Stimulated activated CD4-positive, alpha-beta T cell treated with anti-CD3 and anti-CD28 coated beads, TNF-alpha, amount 100 ng/mL, for 4 hours (primary cell): Measurements from ENCODE around the gene DET1.
"Not testable (repeated sequence)": the region's sequence is repeated elsewhere in the genome, so short reads cannot be mapped to it uniquely, and the experiment has no call there.

ENCODE experiments used
- DNase-seq, 3 experiments: peaks; one replicate each; pipeline ENCODE4 v3.0.0-alpha.2; 2020; ENCODE audit warnings: low read depth in 3 of 3

Gene DET1

DNA sequence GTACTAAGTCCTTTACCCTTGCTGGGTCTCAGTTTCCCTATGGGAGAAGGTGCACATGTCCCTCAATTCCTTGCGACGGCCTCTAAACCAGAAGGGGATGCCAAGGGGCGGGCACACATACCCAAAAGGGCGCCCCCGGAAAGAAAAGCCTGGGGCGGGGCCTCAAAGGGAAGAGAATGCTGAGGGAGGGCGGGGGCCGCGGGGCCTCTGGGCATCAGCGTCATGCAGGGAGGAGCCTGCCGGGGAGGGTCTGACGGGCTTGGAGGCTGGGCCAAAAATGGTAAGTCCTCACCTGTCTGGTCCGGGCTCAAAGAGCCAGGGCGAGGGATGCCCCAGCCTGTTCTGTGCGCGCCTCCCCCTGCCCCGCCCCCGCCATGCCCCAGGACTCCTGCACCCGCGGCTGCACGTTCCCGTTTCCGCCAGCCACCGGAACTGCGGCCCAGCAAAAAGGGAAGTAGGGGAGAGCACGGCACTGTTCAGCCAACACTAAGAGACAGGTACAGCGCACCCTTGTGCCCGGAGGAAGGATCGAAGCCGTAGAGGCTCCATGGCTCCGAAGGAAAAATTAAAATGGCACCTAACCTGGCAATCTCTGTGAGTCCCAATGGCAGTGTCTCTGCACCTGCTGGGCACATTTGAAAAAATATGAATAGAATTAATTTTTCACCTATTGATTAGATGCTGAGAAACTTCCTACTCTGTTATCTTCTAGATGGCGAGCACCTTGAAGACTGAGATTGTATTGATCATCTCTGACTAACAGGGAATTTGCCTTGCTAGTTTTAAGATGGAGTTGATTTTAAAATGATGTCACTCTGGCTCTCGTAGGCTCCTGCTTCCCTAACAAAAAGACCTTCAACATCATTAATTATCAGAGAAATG is at the start of gene DET1:
Gene DET1 (minus strand): TSS at position 434 of the 882 bp plus-strand sequence. CDS start 14,976 bp downstream, outside the sequence.
- DNase-seq = peak; percentile 86 to 91 (median 89)

DNA sequence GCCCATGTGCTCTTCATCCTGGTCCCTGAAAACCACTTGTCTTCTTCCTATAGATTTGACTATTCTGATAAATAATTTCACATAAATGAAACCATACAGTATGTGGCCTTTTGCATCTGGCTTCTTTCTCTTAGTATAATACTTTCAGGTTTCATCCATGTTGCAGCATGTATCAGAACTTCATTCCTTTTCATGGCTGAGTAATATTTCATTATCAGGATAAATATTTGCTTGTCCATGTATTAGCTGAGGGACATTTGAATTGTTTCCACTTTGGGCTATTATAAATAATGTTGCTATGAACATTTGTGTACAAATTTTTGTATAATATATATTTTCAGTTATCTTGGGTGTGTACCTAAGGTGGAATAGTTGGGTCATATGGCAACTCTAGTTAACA is 44.9 kb upstream of the DET1 start:
- no peak for DNase-seq

DNA sequence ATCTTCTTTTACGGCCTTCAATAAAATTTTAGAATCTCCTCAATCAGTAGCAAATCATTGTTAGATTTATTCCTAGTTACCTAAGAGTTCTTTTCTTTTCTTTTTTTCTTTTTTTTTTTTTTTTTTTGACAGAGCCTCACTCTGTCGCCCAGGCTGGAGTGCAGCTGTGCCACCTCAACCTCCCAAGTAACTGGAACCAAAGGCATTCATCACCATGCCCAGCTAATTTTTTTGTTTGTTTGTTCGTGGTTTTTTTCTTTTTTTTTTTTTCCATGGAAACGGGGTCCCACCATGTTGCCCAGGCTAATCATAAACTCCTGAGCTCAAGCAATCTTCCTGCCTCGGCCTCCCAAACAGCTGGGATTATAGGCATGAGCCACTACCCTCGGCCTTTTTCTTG is 44.3 kb upstream of the DET1 start:
- no peak for DNase-seq

DNA sequence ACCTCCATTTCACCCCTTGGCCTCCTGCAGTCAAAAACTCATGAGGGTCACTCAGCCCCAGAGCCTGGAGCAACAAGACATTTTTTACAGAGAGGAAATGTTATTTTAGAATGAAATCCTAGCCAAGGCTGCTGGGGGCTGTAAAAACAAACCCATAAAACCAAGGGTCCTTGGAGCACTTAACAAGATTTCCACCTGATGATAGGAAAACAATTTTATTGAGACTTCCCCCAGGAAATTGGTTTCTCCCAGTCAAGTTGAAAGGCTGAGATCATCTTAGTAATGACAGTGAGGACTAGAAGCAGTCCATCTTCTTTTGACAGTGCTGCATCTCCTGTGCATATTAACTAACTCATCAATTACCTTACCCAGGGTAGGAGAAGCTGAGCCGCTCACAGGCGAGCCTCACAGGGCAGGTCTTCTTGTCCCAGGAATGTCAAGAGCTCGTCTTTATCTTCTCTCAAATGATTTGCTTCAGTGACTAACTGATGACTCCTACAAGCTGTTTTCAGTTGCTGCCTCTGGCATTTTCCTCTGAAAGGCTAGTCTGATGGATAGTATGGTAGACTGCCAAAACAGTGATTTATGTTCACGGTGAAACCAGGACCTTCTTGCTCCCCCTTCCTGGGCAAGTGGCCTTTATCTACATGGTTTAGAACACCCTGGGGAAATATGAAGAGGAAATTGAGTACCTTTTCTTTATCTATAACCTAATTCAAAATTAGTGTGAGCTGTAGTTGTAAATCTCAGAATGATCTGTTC is 40.1 kb upstream of the DET1 start:
- DNase-seq = no peak

DNA sequence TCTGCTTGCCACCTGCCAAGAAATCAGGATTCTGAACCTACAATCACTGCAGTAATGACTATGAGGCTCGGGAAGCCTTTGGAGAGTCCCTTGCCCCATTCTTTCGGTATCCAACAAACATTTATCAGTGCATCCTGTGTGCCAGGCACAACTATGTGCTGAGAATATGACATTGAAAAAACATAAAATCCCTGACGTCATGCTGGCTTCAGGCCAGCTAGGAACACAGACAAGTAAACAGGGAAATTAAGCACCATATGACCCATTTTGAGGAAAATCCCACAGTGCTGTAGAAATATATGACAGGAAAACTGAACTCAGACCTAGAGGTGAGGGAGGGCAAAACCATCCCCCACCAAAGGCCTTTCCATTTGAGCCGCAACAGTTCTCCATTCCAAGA is 34.1 kb upstream of the DET1 start:
- no peak for DNase-seq

DNA sequence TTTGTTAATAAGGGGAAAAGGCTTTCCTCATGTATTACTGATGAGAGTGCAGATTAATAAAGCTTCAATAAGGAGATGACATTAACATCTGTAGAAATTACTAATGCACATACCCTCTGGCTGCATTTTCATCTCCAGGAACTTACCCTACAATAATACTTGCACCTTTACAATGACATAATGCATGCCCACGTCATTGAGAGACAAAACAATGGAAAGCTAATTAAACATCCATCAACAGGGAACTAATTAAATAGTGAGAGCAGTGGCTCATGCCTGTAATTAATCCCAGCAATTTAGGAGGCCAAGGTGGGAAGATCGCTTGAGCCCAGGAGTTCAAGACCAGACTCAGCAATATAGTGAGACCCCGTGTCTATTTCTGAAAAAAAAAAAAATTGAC is 32.8 kb upstream of the DET1 start:
- no peak for DNase-seq

DNA sequence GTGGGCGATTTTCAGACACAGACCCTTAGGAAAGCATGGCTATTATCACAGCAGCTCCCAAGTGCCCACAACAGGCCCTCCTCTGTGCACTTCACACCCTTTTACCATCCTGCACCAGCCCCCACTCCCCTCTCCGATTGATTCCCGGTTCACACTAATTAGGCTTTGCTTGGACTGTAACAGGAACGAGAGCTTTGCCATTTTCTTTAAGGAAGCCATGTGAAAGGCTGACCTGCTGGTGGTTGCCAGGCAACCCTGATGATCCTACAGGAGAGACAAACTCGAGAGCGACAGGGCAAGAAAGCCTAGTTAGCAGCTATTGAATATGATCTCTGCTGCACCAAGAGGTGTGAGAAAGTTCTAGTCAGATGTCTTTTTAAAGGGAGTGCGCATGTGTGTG is 28.2 kb upstream of the DET1 start:
- no peak for DNase-seq

DNA sequence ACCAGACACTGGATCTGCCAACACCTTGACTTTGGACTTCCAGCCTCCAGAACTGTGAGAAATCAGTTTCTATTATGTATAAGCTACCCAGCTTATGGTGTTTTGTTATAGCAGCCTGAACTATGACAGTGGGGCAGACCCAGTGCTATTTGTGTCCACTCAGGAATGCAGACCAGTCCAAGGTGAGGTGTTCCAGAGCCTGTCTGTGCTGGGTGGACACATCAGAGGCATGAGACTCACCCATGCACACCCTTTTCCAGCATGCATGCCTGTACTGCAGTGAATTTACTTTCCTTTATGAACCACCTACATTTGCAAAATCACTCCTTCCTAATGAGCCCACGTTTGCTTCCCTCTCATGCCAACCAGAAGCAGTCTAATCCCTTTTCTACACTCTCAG is 27.6 kb upstream of the DET1 start:
- DNase-seq = no peak

DNA sequence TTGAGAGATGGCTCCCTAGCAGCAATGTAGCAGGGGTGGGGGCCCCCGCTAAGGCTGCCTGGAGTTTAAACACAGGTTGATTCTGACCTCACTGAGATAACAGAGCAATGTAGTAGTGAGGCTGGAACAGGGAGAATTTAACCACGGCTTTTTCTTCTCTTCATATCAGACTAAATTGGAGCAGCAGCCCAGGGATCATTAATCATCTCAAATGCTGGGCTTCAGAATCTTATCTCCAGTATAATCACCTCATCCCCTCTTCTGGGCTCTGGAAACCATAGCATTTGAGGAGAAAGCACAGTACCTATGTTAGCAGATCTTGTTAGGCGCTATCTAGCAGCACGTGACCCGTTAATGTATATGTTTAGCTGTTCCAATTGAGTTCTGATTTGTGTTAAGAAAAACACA is 25.4 kb upstream of the DET1 start:
- no peak for DNase-seq

DNA sequence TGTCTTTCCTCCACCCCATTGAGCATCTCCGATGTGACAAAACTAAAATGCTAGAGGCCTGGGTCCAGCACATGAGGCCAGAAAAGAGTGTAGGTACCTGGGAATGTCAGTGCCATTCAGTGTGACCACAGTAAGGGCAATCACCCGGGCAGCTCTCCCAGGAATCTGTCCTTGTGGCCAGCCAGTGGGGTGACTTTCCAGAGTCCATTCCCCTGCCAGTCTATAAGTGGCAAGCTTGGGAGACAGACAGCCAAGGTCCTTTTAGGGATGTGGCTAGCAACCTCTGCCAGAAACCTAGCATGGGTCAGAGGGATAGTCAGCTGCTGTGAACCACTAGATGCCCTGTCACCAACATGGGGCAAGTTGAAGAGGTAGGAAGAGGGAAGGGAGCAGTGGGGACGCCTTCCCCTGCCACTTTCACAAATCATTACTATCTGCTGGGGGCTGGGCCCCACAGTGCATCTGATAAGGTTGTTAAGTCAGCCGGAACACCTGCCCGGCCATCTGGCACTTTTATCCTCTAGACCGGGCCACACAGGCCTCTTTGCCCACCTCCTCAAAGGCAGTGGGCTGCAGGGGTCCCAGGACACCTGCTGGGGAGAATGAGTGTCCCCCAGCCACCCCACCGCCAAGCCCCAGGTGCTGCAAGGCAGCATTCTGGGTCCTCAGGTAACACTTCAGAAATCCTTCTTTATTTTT is 24.8 kb upstream of the DET1 start:
- DNase-seq = no peak

DNA sequence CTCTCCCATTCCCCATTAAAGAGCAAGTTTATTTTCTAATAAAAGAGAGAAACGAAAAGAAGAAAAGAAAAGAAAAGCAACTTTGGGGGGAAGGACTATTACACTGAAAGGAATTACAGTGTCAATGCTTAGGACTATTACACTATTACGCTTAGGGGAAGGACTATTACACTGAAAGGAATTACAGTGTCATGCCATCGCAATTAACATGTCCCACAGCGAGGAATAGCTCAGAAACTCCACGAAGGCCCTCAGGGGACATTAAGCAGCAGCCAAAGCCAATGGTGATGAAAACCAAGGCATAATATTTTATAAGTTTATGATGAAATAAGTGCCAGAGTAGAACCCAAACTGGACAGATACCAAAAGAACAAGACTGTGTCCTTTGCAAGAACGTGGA is 22.1 kb upstream of the DET1 start:
- DNase-seq = no peak

DNA sequence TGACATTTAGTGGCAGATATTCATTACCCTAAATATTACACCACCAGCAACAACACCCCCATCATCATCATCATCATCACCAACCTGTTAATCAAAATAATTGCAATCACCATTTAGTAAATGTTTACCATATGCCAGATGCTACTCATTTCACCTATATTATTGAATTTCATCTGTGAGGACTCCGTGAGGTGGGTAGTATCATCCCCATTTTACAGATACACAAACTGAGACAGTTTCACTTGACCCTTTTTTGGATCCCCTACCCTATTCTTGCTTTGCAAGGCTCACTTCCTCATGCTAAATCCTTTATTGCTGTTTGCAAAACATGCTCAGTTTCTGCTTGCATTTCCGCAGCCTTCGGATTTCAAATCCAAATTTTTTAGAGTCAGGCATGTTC is 18.3 kb upstream of the DET1 start:
- no peak for DNase-seq

DNA sequence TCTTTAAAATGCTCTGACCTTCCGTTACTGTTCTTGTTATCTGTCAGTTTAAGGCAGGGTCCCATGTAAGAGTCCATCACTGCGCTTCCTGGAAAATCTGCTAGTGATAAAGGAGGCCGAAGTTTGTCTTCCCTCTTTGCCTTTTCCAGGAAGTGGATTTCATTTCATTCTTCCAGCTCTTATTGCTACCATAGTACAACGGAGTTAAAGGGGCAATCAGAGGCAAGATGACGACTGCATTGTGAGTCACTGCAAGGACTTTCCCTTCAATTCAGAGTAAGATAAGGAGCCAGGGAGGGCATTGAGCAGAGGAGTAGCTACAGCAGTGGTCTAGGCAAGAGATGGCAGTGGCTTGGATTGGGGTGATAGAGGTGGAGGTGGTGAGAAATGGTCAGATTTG is 17.2 kb upstream of the DET1 start:
- DNase-seq = no peak

DNA sequence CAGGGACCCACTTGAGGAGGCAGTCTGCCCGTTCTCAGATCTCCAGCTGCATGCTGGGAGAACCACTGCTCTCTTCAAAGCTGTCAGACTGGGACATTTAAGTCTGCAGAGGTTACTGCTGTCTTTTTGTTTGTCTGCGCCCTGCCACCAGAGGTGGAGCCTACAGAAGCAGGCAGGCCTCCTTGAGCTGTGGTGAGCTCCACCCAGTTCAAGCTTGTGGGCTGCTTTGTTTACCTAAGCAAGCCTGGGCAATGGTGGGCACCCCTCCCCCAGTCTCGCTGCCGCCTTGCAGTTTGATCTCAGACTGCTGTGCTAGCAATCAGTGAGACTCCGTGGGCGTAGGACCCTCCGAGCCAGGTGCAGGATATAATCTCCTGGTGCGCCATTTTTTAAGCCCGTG is 13.1 kb upstream of the DET1 start:
- DNase-seq = not testable (repeated sequence)

DNA sequence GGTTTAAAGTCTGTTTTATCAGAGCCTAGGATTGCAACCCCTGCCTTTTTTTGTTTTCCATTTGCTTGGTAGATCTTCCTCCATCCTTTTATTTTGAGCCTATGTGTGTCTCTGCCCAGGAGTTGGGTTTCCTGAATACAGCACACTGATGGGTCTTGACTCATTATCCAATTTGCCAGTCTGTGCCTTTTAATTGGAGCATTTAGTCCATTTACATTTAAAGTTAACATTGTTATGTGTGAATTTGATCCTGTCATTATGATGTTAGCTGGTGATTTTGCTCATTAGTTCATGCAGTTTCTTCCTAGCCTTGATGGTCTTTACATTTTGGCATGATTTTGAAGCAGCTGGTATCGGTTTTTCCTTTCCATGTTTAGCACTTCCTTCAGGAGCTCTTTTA is 11.5 kb upstream of the DET1 start:
- not testable (repeated sequence) for DNase-seq

DNA sequence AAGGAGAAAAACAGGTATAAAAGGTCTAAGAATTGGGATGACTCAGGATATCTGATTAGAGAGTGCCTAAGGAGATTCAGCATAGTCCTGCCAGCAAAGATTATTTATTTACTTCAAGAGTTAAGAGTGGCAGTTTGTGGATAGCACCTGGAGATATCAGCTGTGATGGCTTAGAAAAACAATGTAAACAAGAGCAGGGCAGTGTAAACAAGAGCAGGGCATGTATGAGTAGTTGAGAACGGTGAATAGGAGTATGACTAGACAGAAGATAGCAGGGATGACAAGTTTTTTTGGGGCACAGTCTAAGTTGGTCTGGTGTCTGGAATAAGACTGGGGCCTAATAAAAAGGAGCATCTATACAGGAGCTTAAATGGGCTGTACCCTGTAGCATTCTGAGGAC is 1.5 kb upstream of the DET1 start:
- DNase-seq = not testable (repeated sequence)

DNA sequence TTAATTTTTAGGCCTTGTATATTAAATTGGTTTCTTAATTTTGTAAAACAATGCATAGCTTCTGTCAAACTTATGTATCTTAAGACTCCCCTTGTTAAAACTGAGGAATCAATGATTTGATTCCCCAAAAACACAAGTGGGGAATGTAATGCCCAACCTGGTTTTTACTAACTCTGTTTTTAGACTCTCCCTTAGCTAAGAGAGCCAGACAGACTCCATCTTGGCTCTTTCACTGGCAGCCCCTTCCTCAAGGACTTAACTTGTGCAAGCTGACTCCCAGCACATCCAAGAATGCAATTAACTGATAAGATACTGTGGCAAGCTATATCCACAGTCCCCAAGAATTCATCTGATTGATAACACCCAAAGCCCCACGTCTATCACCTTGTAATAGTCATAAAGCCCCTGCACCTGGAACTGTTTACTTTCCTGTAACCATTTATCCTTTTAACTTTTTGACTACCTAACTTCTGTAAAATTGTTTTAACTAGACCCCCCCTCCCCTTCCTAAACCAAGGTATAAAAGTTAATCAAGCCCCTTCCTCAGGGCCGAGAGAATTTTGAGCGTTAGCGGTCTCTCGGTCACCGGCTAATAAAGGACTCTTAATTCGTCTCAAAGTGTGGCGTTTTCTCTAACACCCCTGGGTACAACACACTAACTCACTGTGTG is 768 bp downstream of the DET1 start:
- not testable (repeated sequence) for DNase-seq

DNA sequence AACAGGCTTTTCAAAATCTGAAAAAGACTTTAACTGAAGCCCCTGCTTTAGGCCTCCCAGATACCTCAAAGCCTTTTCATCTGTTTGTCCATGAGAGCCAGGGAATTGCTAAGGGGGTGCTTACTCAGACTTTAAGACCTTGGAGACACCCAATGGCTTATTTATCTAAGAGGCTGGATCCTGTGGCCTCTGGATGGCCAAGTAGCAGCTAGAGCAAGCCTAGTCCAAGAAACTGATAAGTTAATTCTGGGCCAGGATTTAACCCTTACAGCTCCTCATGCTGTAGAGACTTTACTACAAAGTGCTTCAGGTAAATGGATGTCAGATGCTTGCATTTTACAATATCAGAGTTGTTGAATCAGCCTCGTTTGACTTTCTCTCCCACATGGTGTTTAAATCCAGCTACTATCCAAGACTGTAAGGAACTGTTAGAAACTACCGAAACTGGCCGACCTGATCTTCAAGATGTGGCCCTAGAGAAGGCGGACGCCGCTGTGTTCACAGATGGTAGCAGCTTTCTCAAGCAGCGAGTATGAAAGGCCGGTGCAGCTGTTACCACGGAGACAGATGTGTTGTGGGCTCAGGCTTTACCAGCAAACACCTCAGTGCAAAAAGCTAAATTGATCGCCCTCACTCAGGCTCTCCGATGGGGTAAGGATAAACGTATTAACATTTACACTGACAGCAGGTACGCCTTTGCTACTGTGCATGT is 3.3 kb downstream of the DET1 start:
- DNase-seq = no peak

DNA sequence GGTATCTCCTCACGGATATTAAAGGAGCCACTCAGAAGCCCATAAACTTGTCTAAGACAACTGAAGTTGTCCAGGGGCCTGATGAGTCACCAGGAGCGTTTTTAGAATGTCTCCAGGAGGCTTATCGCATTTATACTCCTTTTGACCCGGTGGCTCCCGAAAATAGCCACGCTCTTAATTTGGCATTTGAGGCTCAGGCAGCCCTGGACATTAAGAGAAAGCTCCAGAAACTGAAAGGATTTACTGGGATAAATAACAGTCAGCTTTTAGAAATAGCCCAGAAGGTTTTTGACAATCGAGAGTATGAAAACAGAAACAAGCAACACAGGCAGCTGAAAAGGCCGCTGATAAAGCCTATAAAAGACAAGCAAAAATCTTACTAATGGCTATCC is 4.1 kb downstream of the DET1 start:
- DNase-seq = no peak

DNA sequence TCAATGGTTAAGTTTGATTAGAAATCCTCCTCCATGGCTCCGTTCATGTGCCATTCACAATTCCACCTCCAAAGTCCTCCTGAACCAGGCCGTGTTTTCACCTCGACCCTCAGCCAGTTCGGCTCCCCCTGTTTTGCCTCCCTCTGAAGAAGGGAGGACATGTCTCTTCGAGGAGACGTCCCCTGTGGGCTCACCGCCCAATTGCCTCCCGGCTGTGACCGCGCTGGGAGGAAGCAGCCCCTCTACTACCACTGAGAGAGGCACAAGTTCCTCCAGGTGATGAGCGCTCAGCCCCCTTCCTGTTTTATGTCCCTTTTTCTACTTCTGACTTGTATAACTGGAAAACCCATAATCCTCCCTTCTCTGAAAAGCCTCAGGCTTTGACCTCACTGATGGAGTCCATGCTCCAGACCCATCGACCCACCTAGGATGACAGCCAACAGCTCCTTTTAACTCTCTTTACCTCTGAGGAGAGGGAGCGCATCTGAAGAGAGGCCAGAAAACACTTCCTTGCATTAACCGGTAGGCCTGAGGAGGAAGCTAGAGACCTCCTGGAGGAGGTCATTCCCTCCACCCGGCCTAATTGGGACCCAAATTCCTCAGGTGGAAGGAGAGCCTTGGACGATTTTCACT is 4.7 kb downstream of the DET1 start:
- DNase-seq = no peak

DNA sequence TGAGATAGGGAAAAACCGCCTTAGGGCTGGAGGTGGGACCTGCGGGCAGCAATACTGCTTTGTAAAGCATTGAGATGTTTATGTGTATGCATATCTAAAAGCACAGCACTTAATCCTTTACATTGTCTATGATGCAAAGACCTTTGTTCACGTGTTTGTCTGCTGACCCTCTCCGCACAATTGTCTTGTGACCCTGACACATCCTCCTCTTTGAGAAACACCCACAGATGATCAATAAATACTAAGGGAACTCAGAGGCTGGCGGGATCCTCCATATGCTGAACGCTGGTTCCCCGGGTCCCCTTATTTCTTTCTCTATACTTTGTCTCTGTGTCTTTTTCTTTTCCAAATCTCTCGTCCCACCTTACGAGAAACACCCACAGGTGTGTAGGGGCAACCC is 5.4 kb downstream of the DET1 start:
- DNase-seq = not testable (repeated sequence)
